Erythroblast (primary cell): Measurements from ENCODE around the gene GAK.

Experiments used
- DNase-seq, 2 experiments: peaks; one replicate each; lab custom pipeline; 2025; lab: John Stamatoyannopoulos, UW
- GATA1 ChIP-seq: IDR thresholded peaks from 2 replicates; pipeline ENCODE4 v1.6.1; 2011; ENCODE audit warnings: low read depth, mild to moderate bottlenecking, control low read depth, low read length, moderate library complexity
- POLR2A ChIP-seq: IDR thresholded peaks from 2 replicates; pipeline ENCODE4 v1.6.1; 2011; ENCODE audit warnings: mild to moderate bottlenecking, low read length

GAK gene

GRCh38 chr4:893276-893994 lies 38.7 kb downstream of the GAK start:
- no peak for TF ChIP-seq GATA1
- no peak for TF ChIP-seq POLR2A
- no peak for DNase-seq

DNA sequence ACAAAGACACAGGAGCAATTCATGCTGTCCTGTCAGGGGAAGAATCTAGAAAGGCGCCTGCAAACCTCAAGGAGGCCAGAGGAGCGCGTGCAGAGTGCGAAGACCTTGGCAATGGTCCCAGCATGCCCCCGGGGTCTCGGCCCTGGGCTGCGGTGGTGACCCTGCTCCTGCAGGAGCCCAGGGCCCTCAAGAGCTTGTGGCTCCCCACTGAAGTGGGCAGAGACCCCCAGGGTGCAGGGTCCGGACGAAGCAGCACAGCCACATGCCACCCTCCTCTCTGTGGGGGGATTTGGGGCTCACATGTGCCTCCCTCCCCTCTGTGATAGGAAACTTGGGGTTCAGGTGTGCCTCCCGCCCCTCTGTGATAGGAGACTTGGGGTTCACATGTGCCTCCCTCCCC lies 39.3 kb downstream of the GAK start:
- no peak for DNase-seq
- TF ChIP-seq POLR2A (no peak), GATA1 (no peak)

DNA sequence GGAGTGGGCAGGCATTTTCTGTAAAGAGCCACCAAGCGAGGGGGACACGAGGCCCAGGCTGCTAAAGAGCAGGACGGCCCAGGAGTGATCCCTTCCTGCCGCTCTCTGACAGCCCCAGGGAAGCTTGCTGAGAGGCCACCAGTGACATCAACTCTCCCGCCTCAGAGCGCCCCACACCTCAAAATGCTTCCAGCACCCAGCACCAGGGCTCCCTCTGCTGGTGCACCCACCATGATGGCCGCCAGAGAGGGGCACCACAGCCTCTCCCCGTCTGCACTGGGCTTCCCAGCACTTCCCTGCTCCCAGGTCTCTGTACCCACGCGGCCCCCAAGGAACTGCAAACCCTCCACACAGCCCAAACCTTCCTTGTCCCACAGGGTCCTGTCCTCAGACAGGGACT lies 40.4 kb downstream of the GAK start:
- TF ChIP-seq POLR2A (no peak), GATA1 (no peak)
- DNase-seq = peak; percentile 24 to 26

DNA sequence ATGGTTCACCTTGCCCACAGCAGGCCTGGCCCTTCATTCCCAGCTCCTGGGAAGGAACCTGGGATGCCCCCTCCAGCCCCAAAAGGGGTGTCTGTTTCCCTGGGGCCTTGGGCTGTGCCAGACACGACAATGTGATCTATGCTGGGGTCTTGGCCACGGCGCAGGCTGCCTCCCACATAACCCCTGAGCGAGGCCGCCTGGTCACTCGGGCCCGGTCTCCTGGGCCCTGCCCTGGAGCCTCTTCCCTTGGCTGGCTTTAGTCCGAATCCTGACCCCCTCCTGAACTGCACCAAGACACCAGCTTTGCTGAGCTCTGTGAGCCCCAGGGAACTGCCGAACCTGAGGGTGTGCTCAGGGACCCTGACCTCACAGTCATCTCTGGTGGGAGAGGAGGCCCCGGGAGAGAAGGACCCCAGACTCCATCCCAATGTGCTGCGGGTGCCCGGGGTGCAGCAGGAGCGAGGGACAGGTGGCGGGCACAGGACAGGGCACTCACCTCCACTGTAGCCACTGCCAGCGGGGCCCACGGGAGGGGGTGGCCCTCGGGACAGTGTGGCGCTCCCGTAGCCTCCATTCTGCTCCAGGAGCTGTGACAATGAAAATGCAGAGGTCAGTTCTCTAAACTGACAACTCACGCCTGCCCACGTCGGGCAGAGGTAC lies 42.0 kb downstream of the GAK start:
- no peak for DNase-seq
- TF ChIP-seq GATA1 (no peak), POLR2A (no peak)

- TF ChIP-seq GATA1 (no peak), POLR2A (no peak)
These were observed 42.6 kb downstream of the GAK start for GRCh38 chr4:889516-889915.

DNA sequence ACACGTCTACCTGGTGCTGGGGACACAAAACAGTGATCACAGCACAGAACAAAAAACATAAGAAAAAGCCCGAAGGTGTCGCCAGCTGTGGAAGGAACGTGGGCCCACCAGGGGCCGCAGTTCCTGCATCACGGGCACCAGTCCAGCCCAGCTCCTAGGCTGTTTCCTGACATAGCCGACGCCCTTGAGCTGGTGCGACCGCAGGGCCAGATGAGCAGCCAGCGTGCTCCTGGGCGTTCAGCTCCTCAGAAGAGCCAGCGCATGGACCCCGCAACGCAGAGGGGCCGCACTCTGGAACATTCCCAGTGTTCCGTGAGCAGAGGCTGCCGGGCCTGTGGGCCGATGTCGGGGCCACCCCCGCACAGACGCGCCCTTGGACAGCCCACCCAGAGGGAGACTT lies 44.1 kb downstream of the GAK start:
- DNase-seq = no peak
- TF ChIP-seq GATA1 = no peak
- TF ChIP-seq POLR2A = no peak

More at GRCh38 chr4:889516-889915, 42.6 kb downstream of the GAK start:
- no peak for DNase-seq

- DNase-seq = peak in 1 of 2 experiments; percentile 21
- no peak for TF ChIP-seq POLR2A
- TF ChIP-seq GATA1 = no peak
These were observed 44.9 kb downstream of the GAK start for GRCh38 chr4:887034-887763.

DNA sequence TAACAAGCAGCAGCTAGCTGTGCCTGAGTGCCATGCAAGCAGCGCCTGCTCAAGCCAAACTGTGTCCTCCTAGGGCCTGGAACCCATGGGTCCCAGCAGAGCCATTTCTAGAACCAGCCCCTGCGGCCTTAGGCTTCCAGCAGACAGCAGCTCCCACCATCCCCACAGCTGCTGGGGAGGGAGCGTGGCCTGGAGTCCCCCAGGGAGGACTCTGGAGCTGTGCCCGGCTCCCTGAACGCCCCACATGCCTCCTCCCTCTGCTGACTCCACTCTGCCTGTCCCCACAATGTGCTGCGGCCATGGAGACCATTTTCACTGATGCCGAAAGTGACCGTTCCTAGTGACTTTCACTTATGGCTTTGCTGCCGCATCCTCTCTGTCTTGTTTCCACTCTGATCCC lies 45.9 kb downstream of the GAK start:
- no peak for TF ChIP-seq GATA1
- TF ChIP-seq POLR2A = no peak
- no peak for DNase-seq

DNA sequence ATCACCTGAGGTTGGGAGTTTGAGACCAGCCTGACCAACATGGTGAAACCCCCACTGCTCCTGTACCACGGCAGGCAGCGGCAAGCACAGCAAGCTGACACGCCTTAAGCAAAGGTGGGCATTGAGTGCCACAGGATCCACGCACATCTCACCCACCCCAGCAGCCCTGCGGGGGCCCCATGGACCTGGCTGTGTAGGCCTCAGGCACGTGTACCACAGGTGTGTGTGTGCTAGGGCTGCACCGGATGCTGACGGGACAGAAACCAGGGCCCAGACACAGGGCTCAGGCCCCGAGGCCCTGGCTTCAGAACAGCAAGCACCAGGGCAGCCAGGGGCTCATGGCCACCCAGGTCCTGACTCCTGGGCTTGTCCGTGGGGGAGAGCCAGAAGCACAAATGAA lies 46.8 kb downstream of the GAK start:
- no peak for TF ChIP-seq GATA1
- no peak for TF ChIP-seq POLR2A
- DNase-seq = no peak

- no peak for DNase-seq
- TF ChIP-seq POLR2A (no peak), GATA1 (no peak)
These were observed 47.2 kb downstream of the GAK start for GRCh38 chr4:884896-885295.

- DNase-seq = no peak
- TF ChIP-seq GATA1 = no peak
- no peak for TF ChIP-seq POLR2A
These were observed 47.9 kb downstream of the GAK start for GRCh38 chr4:884259-884658.

- TF ChIP-seq POLR2A = no peak
- TF ChIP-seq GATA1 = no peak
- no peak for DNase-seq
These were observed 48.6 kb downstream of the GAK start for GRCh38 chr4:883377-884095.

DNA sequence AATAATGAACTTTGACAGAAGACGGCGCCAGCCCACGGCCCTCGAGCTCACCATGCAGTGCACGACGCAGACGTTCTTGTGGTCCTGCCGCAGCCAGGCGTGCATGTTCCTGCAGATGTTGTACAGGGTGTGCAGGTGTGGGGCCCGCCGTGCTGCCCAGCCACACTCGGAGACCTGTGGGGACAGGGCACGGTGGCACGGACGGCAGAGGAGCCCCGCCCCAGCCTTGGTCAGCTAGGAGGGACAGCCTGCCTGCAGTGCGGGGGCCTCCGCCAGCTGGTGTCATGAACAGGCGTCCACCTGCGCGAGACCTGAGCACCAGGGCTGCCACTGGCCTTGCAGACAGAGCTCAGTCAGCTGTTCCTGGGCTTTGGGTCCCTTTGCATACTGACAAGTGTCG lies 49.5 kb downstream of the GAK start:
- no peak for TF ChIP-seq GATA1
- no peak for TF ChIP-seq POLR2A
- DNase-seq = no peak

- no peak for DNase-seq
- TF ChIP-seq GATA1 (no peak), POLR2A (no peak)
These were observed 50.4 kb downstream of the GAK start for GRCh38 chr4:881709-882108.
